Type B pancreatic cell (in vitro differentiated cells): ENCODE results near the gene TIAM2. TPM values are rescaled to one million over a fixed set of nuclear protein-coding genes. Genes with fewer than 3 reads are reported as not detected.

Experiments used
- DNase-seq: peaks from one replicate; pipeline ENCODE4 v3.0.0; 2021; ENCODE audit warnings: mixed read lengths; ENCODE audit not compliant: unreplicated experiment; ENCODE audit errors: extremely low spot score
- H3K27ac Mint-ChIP-seq: 2 replicates; pipeline ENCODE4 v1.8.0; 2021; ENCODE audit warnings: mild to moderate bottlenecking, mixed read lengths
- H3K27me3 Mint-ChIP-seq: 2 replicates; pipeline ENCODE4 v1.8.0; 2021; ENCODE audit warnings: mixed read lengths
- H3K36me3 Mint-ChIP-seq: 2 replicates; pipeline ENCODE4 v1.8.0; 2021; ENCODE audit warnings: mixed read lengths
- H3K4me1 Mint-ChIP-seq: one replicate; pipeline ENCODE4 v1.8.0; 2021; ENCODE audit warnings: mixed read lengths; ENCODE audit not compliant: unreplicated experiment
- H3K4me3 Mint-ChIP-seq: 2 replicates; pipeline ENCODE4 v1.8.0; 2021; ENCODE audit warnings: mild to moderate bottlenecking, mixed read lengths
- H3K9me3 Mint-ChIP-seq: 2 replicates; pipeline ENCODE4 v1.8.0; 2021; ENCODE audit warnings: mixed read lengths
- total RNA-seq: library from RNA; stranded (reverse); gene quantifications from 2 replicates; pipeline ENCODE4 v1.2.1, GENCODE V29; 2021; ENCODE audit warnings: low replicate concordance
- TF ChIP-seq, protein P1 (sequence below): fragments of 200-600 bp; sonication (generic); conservative IDR thresholded peaks from 2 replicates; pipeline ENCODE4 v1.5.0; 2021; ENCODE audit warnings: antibody characterized with exemption, mild to moderate bottlenecking

TIAM2 gene
- total RNA-seq, 1 donor from 2014 or later: 13.5 TPM

DNA sequence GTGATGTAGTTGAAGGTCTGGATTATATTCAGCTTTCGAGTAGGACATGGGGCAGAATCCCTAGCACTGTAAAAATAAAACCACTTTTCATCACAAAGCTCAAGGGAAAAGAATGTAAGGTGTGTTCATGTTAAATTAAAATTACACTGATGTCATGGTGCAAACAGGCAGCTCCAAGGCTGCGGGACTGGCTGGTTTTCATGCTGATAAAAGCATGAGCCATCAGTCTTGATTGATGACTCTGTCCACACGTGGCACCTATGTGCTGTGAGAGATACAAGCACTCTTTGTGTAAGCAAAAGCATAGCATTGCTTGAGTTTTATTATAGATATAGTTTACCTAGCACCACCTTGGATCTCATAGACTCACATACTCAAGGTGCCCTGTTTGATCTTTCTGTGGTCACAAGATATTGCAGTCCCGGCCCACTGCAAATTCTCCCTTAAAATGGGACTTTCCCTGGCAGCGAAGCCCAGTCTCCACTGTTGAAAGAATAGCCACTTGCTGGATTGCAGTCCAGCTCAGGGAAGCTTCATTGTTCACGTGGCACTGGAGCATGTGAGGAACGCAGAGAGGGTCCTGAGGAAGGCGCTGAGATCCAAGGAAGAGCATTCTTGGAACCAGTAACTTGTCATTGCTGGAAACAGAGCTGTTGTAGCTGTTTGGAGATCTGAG lies 90.6 kb downstream of the TIAM2 start:
- peak overlapping the region; percentile 76 for H3K4me3 Mint-ChIP-seq
- H3K4me1 Mint-ChIP-seq: peaks cover 27% of the 10 kb centered on the region
- no peaks in the 10 kb centered on the region for H3K27me3 Mint-ChIP-seq
- DNase-seq: no peak
- peaks cover 4% of the 10 kb centered on the region for H3K36me3 Mint-ChIP-seq
- TF ChIP-seq, protein P1, sequence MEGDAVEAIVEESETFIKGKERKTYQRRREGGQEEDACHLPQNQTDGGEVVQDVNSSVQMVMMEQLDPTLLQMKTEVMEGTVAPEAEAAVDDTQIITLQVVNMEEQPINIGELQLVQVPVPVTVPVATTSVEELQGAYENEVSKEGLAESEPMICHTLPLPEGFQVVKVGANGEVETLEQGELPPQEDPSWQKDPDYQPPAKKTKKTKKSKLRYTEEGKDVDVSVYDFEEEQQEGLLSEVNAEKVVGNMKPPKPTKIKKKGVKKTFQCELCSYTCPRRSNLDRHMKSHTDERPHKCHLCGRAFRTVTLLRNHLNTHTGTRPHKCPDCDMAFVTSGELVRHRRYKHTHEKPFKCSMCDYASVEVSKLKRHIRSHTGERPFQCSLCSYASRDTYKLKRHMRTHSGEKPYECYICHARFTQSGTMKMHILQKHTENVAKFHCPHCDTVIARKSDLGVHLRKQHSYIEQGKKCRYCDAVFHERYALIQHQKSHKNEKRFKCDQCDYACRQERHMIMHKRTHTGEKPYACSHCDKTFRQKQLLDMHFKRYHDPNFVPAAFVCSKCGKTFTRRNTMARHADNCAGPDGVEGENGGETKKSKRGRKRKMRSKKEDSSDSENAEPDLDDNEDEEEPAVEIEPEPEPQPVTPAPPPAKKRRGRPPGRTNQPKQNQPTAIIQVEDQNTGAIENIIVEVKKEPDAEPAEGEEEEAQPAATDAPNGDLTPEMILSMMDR: no peak
- H3K27ac Mint-ChIP-seq: peak overlapping the region; percentile 99
- H3K9me3 Mint-ChIP-seq: no peaks in the 10 kb centered on the region

DNA sequence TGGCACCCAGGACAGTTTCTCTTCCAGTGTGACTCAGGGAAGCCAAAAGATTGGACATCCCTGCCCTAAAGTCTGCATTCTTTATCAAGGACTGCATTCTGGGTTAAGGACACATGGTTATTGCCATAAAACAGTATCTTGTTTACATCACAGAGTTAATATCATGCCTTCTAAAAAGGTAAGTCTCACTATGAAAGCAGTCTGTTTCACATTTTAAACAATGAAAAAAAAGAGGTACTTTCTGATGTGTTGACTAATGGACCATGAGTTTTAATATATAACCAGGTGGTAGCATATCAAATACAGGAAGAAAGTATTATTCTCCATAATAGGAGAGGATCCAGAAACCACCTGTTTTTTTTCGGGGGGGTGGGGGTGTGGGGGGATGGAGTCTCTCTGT lies 93.7 kb downstream of the TIAM2 start:
- H3K4me3 Mint-ChIP-seq: no peak overlapping the region
- no peak overlapping the region for H3K27ac Mint-ChIP-seq
- H3K4me1 Mint-ChIP-seq: peaks cover 20% of the 10 kb centered on the region
- H3K36me3 Mint-ChIP-seq: peaks cover 10% of the 10 kb centered on the region
- H3K27me3 Mint-ChIP-seq: no peaks in the 10 kb centered on the region
- H3K9me3 Mint-ChIP-seq: no peaks in the 10 kb centered on the region
- no peak for DNase-seq
- TF ChIP-seq, protein P1: no peak

DNA sequence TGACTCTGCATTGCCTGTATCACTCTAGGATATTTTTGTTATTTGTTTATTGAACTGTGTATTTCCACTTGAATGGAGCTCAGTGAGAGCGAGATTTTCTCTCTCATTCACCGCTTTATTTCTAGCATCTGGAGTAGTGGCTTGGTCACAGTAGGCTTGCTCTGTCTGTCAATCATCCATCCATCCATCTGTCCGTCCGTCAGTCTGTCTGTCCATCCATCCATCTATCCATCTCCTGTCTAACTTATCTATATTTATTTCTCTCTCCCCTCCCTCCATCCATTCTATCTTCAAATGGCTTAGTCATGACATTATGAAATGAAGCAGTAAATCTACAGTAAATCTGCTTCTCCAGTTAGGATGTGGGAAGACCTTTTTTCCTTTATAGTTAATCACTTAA lies 94.6 kb downstream of the TIAM2 start:
- Mint-ChIP-seq H3K4me1 (peaks cover 12% of the 10 kb centered on the region), H3K27ac (no peak overlapping the region), H3K4me3 (no peak overlapping the region), H3K9me3 (no peaks in the 10 kb centered on the region), H3K27me3 (no peaks in the 10 kb centered on the region), H3K36me3 (peaks cover 10% of the 10 kb centered on the region)
- no peak for DNase-seq
- TF ChIP-seq, protein P1: no peak

DNA sequence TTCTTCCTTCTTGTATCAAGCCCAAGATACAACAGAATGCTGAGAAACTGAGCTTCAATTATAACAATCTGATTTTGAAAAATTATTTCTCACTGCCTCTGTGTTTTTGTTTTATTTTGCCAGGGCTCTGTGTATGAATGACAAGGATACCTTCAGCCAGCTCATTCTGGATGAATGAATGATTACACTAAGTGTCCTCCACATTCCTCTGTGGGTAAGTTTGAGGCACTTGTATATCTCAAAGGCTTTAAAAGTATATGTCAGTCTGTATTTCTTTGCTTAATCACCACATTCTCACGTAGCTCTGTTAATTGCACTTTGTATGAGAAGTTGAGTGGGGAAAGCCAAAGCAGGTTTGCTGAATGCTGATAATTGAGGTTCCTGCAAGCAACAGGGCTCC lies 95.1 kb downstream of the TIAM2 start:
- H3K27ac Mint-ChIP-seq: no peak overlapping the region
- TF ChIP-seq, protein P1: no peak
- peaks cover 10% of the 10 kb centered on the region for H3K36me3 Mint-ChIP-seq
- no peak for DNase-seq
- no peak overlapping the region for H3K4me3 Mint-ChIP-seq
- H3K27me3 Mint-ChIP-seq: no peaks in the 10 kb centered on the region
- no peaks in the 10 kb centered on the region for H3K9me3 Mint-ChIP-seq
- H3K4me1 Mint-ChIP-seq: peaks cover 10% of the 10 kb centered on the region

DNA sequence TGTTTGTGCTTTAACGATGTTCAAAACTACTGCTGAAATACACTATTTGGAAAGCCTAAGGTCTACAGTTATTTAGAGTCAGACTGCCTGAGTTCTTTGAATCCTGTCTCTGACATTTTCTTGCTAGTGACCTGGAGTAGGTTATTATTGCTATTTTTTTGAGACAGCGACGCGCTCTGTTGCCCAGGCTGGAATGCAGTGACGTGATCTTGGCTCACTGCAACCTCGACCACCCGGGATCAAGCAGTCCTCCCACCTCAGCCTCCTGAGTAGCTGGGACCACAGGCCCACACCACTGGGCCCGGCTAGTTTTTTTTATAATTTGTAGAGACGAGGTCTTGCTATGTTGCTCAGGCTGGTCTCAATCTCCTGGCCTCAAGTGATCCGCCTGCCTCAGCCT lies 96.6 kb downstream of the TIAM2 start:
- Mint-ChIP-seq H3K36me3 (peaks cover 10% of the 10 kb centered on the region), H3K4me3 (no peak overlapping the region), H3K4me1 (no peaks in the 10 kb centered on the region), H3K27me3 (no peaks in the 10 kb centered on the region), H3K9me3 (peaks cover 3% of the 10 kb centered on the region), H3K27ac (no peak overlapping the region)
- TF ChIP-seq, protein P1: no peak
- DNase-seq: no peak
